GM19043 (cell line): ENCODE data around the gene PLGLB2.
"Not testable (repeated sequence)": the region's sequence is repeated elsewhere in the genome, so short reads cannot be mapped to it uniquely, and the experiment has no call there.

Experiments
- ATAC-seq: cut with Tn5 transposase; IDR thresholded peaks from one replicate; pipeline ENCODE4 v1.9.1; 2021; ENCODE audit warnings: low read depth; ENCODE audit not compliant: unreplicated experiment

PLGLB2 gene

GRCh38 chr2:87747791-87748190 lies at the start of gene PLGLB2:
Gene PLGLB2, plus strand, starts transcription at chr2:87748087. Its CDS starts 67 bp downstream, at chr2:87748154.
- not testable (repeated sequence) for ATAC-seq

GRCh38 chr2:87704572-87705323 lies 43.1 kb upstream of the PLGLB2 start:
- ATAC-seq, result not testable (repeated sequence)

GRCh38 chr2:87708368-87708767 lies 39.5 kb upstream of the PLGLB2 start:
- ATAC-seq, result not testable (repeated sequence)

- not testable (repeated sequence) for ATAC-seq
These were observed 19.8 kb upstream of the PLGLB2 start for GRCh38 chr2:87727940-87728599.

GRCh38 chr2:87740928-87741327 lies 7.0 kb upstream of the PLGLB2 start:
- ATAC-seq, result not testable (repeated sequence)

- ATAC-seq, result not testable (repeated sequence)
These were observed 5.3 kb upstream of the PLGLB2 start for GRCh38 chr2:87742393-87743108.

- not testable (repeated sequence) for ATAC-seq
These were observed 4.2 kb upstream of the PLGLB2 start for GRCh38 chr2:87743638-87744037.

- ATAC-seq, result not testable (repeated sequence)
These were observed 2.4 kb upstream of the PLGLB2 start for GRCh38 chr2:87745353-87745951.

- ATAC-seq, result not testable (repeated sequence)
These were observed 637 bp downstream of the PLGLB2 start for GRCh38 chr2:87748524-87748923.

GRCh38 chr2:87750560-87750959 lies 2.7 kb downstream of the PLGLB2 start:
- ATAC-seq, result not testable (repeated sequence)

GRCh38 chr2:87754759-87755158 lies 6.9 kb downstream of the PLGLB2 start:
- ATAC-seq, result not testable (repeated sequence)
